ENCODE data around the gene NPAS3.
"Not testable (repeated sequence)": the region's sequence is repeated elsewhere in the genome, so short reads cannot be mapped to it uniquely, and the experiment has no call there.

The NPAS3 gene

GRCh38 chr14:33068626-33069025 lies 129.9 kb downstream of the NPAS3 start:
- ChIA-PET POLR2A (no interaction called here), CTCF (no interaction called here)
- DNase-seq (ENCODE audit: extremely low spot score), result no peak
- no peak for TF ChIP-seq CTCF (IDR thresholded peaks at IDR 0.05; ENCODE audit: control extremely low read depth, extremely low read depth, low read depth, missing control alignments)

DNA sequence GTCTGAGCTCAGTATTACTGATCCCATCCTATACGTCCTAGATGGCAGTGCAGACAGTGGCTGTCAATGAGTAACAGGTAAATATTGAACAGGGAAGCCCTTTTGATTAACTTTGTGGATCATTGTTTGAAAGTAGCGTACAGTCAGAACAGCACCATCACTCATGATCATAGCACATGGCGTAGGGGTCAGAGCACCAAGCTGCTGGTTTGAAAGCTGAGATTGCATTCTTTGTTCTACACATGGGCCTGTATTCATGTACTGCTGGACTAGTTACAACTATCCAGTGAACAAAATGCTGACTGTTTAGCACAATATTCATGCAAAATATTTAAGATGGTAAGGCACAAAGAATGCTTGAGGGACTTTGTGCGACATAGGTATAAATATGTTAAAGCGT lies 131.8 kb downstream of the NPAS3 start:
- POLR2A ChIA-PET, result no interaction called here

DNA sequence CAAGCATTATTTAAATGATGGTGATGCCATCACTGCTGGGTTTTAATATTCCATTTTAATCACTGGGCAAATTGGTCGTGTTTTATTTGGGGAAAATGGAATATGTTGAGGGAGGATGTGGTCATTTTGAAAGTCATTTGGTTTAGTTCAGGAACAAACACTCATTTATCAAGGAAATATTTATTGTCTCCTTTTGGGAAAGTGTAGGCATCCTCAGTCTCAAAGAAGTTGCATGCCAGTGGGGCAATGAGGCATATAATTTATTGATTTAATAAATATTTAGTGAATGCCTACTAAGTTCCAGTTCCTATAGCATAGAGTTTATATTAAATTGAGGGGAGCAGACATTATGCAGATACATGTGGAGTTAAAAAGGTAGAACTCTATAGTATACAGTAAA lies 134.3 kb downstream of the NPAS3 start:
- ChIA-PET POLR2A (no interaction called here), CTCF (no interaction called here)
- no peak for TF ChIP-seq CTCF (IDR thresholded peaks at IDR 0.05; ENCODE audit: control extremely low read depth, extremely low read depth, low read depth, missing control alignments)
- DNase-seq (ENCODE audit: extremely low spot score), result no peak

More for the DNA sequence above, 131.8 kb downstream of the NPAS3 start:
- no peak for TF ChIP-seq CTCF (IDR thresholded peaks at IDR 0.05; ENCODE audit: control extremely low read depth, extremely low read depth, low read depth, missing control alignments)
- CTCF ChIA-PET, result no interaction called here
- DNase-seq (ENCODE audit: extremely low spot score), result no peak

DNA sequence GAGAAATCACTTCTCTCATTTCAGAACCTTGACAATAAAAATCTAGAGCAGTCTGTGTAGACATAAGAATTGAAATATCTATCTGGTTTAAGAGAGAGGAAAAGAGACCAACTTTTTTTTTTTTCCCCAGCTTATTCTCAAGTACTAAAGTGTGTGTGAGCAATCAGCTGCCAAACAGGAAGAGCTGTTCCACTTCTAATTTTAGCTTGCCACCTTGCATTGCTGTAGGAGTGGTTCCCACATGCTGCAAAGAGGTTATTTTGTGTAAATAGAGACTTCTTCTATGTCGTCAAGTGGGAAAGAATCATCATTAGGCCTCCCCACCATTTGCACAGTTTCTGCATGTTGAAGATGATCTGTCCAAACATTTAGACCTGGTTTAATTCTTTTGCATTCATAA lies 142.6 kb downstream of the NPAS3 start:
- no peak for TF ChIP-seq CTCF (IDR thresholded peaks at IDR 0.05; ENCODE audit: control extremely low read depth, extremely low read depth, low read depth, missing control alignments)
- POLR2A ChIA-PET, result no interaction called here
- no peak for DNase-seq (ENCODE audit: extremely low spot score)
- CTCF ChIA-PET, result interaction anchor here (0.7 kb wide), 1 partner anchor 19 kb away, joined by 3 read pairs; no protein-coding TSS in a partner anchor

GRCh38 chr14:33085799-33086198 lies 147.1 kb downstream of the NPAS3 start:
- TF ChIP-seq CTCF (IDR thresholded peaks at IDR 0.05; ENCODE audit: control extremely low read depth, extremely low read depth, low read depth, missing control alignments), result no peak
- no peak for DNase-seq (ENCODE audit: extremely low spot score)
- CTCF ChIA-PET, result no interaction called here
- POLR2A ChIA-PET, result no interaction called here

DNA sequence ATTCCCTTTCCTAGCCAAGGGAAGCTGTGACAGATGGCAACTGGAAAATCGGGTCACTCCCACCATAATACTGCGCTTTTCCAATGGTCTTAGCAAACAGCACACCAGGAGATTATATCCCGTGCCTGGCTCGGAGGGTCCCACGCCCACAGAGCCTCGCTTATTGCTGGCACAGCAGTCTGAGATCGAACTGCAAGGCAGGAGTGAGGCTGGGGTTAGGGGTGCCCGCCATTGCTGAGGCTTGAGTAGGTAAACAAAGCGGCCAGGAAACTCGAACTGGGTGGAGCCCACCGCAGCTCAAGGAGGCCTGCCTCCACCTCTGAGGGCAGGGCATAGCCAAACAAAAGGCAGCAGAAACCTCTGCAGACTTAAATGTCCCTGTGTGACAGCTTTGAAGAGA lies 149.6 kb downstream of the NPAS3 start:
- DNase-seq (ENCODE audit: extremely low spot score); POLR2A ChIA-PET; CTCF ChIA-PET: not testable (repeated sequence)

DNA sequence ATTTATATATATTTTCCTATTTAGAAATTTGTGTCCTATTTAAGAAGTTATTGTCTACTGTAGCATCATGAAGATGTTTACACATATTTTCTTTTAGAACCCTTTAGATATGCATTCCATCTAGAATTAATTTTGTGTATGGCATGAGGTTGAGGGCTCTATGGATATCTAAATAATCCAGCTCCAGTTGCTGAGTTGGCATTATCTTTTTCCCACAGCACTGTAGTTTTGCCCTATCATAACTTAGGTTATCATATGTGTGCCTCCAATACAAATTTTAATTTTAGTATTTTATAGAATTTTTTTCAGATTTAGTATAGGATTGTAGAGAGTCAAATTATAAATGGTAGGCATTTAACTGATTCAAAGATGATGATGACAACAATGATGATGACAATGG lies 159.3 kb downstream of the NPAS3 start:
- DNase-seq (ENCODE audit: extremely low spot score), result no peak
- no peak for TF ChIP-seq CTCF (IDR thresholded peaks at IDR 0.05; ENCODE audit: control extremely low read depth, extremely low read depth, low read depth, missing control alignments)
- ChIA-PET CTCF (no interaction called here), POLR2A (no interaction called here)
